Neural cell (in vitro differentiated cells): ENCODE measurements around the gene RHBDF2. TPM values are rescaled to one million over a fixed set of nuclear protein-coding genes. Genes with fewer than 3 reads are reported as not detected.
"Not testable (repeated sequence)": the region's sequence is repeated elsewhere in the genome, so short reads cannot be mapped to it uniquely, and the experiment has no call there.

Experiments used
- H2AFZ ChIP-seq: fragments of 200-600, 300-800 bp; sonication (generic), shearing (Covaris generic); 2 replicates; pipeline ENCODE4 v1.6.0; 2014; ENCODE audit warnings: low read depth, mild to moderate bottlenecking, antibody characterized with exemption, low read length, moderate library complexity
- H3F3A ChIP-seq: fragments of 200-600 bp; shearing (Covaris generic); 2 replicates; pipeline ENCODE4 v1.6.1; 2016; ENCODE audit warnings: mild to moderate bottlenecking, moderate library complexity, mixed read lengths, antibody characterized with exemption, low read length; ENCODE audit not compliant: insufficient read depth, poor library complexity, severe bottlenecking
- H3K27ac ChIP-seq: fragments of 200-600, 300-800 bp; sonication (generic), shearing (Covaris generic); 2 replicates; pipeline ENCODE4 v1.5.1; 2014; ENCODE audit warnings: mild to moderate bottlenecking, low read length, moderate library complexity
- H3K27me3 ChIP-seq: fragments of 300-800, 200-600 bp; sonication (generic), shearing (Covaris generic); 2 replicates; pipeline ENCODE4 v1.6.0; 2014; ENCODE audit warnings: mild to moderate bottlenecking, low read depth, low read length, moderate library complexity; ENCODE audit not compliant: insufficient read depth
- H3K36me3 ChIP-seq: fragments of 300-800, 200-600 bp; sonication (generic), shearing (Covaris generic); 2 replicates; pipeline ENCODE4 v1.5.1; 2014; ENCODE audit warnings: mild to moderate bottlenecking, antibody characterized with exemption, low read length, moderate library complexity; ENCODE audit not compliant: insufficient read depth
- H3K4me2 ChIP-seq: fragments of 300-800, 200-600 bp; sonication (generic), shearing (Covaris generic); 2 replicates; pipeline ENCODE4 v1.6.0; 2014; ENCODE audit warnings: mild to moderate bottlenecking, low read length
- H3K4me3 ChIP-seq: fragments of 300-800, 200-600 bp; sonication (generic), shearing (Covaris generic); 2 replicates; pipeline ENCODE4 v1.5.1; 2014; ENCODE audit warnings: mild to moderate bottlenecking, low read length, moderate library complexity
- H3K79me2 ChIP-seq: fragments of 200-600 bp; shearing (Covaris generic); replicated peaks from 2 replicates; pipeline ENCODE4 v1.6.0; 2014; ENCODE audit warnings: mild to moderate bottlenecking, low read length, moderate library complexity; ENCODE audit not compliant: insufficient read depth
- H3K9ac ChIP-seq: fragments of 300-800, 200-600 bp; sonication (generic), shearing (Covaris generic); 2 replicates; pipeline ENCODE4 v1.6.1; 2016; ENCODE audit warnings: mild to moderate bottlenecking, low read length, mixed read lengths
- H3K9me2 ChIP-seq: fragments of 200-600 bp; shearing (Covaris generic); 2 replicates; pipeline ENCODE4 v1.6.1; 2016; ENCODE audit warnings: mild to moderate bottlenecking, low read length, mixed read lengths; ENCODE audit not compliant: insufficient read depth
- H3K9me3 ChIP-seq: fragments of 200-600, 300-800 bp; sonication (generic), shearing (Covaris generic); 2 replicates; pipeline ENCODE4 v1.6.1; 2016; ENCODE audit warnings: mild to moderate bottlenecking, mixed run types, low read length, moderate library complexity, mixed read lengths
- H4K20me1 ChIP-seq: fragments of 200-600 bp; shearing (Covaris generic); 2 replicates; pipeline ENCODE4 v1.6.1; 2016; ENCODE audit warnings: mild to moderate bottlenecking, mixed run types; ENCODE audit not compliant: insufficient read depth
- EP300 ChIP-seq: fragments of 450-650 bp; conservative IDR thresholded peaks from 2 replicates; pipeline ENCODE4 v1.6.1; 2014; ENCODE audit warnings: antibody characterized with exemption, mild to moderate bottlenecking, moderate library complexity; ENCODE audit not compliant: poor library complexity, severe bottlenecking
- EZH2 ChIP-seq: fragments of 200-600, 300-800 bp; shearing (Covaris generic), sonication (generic); IDR thresholded peaks from 2 replicates; pipeline ENCODE4 v1.6.1; 2014; ENCODE audit warnings: antibody characterized with exemption, low read length, borderline replicate concordance, mild to moderate bottlenecking; ENCODE audit not compliant: insufficient read depth, poor library complexity, severe bottlenecking
- MXI1 ChIP-seq: fragments of 450-650 bp; conservative IDR thresholded peaks from 2 replicates; pipeline ENCODE4 v1.6.1; 2014; ENCODE audit warnings: antibody characterized with exemption, mild to moderate bottlenecking; ENCODE audit not compliant: poor library complexity, severe bottlenecking
- POLR2AphosphoS5 ChIP-seq: IDR thresholded peaks from 2 replicates; pipeline ENCODE4 v1.6.1; 2012
- RAD21 ChIP-seq: fragments of 450-650 bp; conservative IDR thresholded peaks from 2 replicates; pipeline ENCODE4 v1.6.1; 2014; ENCODE audit warnings: antibody characterized with exemption, mild to moderate bottlenecking, moderate library complexity
- SMC3 ChIP-seq: fragments of 450-650 bp; conservative IDR thresholded peaks from 2 replicates; pipeline ENCODE4 v1.6.1; 2014; ENCODE audit warnings: antibody characterized with exemption, mild to moderate bottlenecking, moderate library complexity; ENCODE audit not compliant: poor library complexity
- TAF1 ChIP-seq: IDR thresholded peaks from 2 replicates; pipeline ENCODE4 v1.6.1; 2012; ENCODE audit warnings: low read depth
- polyA plus RNA-seq: library from polyadenylated mRNA; depleted of rRNA; stranded (reverse); fragments of >200 nt; gene quantifications from 2 replicates; pipeline ENCODE4 v1.2.3, GENCODE V29; 2014
- TF ChIP-seq, protein P1 (sequence below): IDR thresholded peaks from 2 replicates; pipeline ENCODE4 v1.6.1; 2012; ENCODE audit warnings: borderline replicate concordance
- TF ChIP-seq, protein P2 (sequence below): fragments of 450-650 bp; IDR thresholded peaks from 2 replicates; pipeline ENCODE4 v1.5.1; 2014; ENCODE audit warnings: antibody characterized with exemption, mild to moderate bottlenecking, moderate library complexity; ENCODE audit not compliant: poor library complexity, severe bottlenecking

Gene RHBDF2
- polyA plus RNA-seq, 1 donor from 2014 or later = not detected

DNA sequence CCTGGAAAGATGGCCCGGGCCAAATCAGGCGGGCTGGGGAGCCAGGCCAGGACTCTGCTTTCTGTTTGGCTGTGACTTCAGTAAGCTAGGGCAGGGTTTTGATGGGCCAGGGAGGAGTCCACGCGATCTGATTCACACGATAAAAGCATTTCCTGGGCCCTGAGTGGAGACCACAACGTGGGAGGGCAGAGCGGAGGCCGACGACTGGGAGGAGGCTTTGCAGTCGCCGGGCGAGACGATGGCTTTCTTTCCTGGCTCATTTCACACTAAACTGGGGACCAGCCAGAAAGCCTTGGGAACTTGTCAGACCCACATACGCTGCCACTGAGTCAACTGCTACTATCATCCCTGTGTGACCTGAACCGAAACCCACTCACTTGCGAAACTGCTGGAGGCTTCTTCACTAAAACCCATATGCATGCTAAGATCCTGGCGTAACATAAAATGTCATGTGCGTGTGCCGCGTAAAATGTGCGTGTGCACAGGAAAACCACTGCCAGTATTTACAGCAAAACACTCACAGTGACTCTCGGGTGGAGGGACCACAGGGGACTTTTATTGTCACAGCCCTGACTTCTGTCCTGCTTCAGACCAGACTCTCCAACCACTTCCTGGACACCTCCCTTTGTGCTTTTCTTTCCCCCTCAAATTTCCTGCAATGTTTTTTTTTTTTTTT lies 14.2 kb upstream of the RHBDF2 start:
- no peaks in the 10 kb centered on the region for H3K9me2 ChIP-seq
- no peak for TF ChIP-seq MXI1
- TF ChIP-seq EZH2 = no peak
- TF ChIP-seq, protein P1, sequence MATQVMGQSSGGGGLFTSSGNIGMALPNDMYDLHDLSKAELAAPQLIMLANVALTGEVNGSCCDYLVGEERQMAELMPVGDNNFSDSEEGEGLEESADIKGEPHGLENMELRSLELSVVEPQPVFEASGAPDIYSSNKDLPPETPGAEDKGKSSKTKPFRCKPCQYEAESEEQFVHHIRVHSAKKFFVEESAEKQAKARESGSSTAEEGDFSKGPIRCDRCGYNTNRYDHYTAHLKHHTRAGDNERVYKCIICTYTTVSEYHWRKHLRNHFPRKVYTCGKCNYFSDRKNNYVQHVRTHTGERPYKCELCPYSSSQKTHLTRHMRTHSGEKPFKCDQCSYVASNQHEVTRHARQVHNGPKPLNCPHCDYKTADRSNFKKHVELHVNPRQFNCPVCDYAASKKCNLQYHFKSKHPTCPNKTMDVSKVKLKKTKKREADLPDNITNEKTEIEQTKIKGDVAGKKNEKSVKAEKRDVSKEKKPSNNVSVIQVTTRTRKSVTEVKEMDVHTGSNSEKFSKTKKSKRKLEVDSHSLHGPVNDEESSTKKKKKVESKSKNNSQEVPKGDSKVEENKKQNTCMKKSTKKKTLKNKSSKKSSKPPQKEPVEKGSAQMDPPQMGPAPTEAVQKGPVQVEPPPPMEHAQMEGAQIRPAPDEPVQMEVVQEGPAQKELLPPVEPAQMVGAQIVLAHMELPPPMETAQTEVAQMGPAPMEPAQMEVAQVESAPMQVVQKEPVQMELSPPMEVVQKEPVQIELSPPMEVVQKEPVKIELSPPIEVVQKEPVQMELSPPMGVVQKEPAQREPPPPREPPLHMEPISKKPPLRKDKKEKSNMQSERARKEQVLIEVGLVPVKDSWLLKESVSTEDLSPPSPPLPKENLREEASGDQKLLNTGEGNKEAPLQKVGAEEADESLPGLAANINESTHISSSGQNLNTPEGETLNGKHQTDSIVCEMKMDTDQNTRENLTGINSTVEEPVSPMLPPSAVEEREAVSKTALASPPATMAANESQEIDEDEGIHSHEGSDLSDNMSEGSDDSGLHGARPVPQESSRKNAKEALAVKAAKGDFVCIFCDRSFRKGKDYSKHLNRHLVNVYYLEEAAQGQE = no peak
- TF ChIP-seq SMC3 = no peak
- TF ChIP-seq POLR2AphosphoS5 = no peak
- no peak for TF ChIP-seq RAD21
- no peak for TF ChIP-seq TAF1
- TF ChIP-seq, protein P2, sequence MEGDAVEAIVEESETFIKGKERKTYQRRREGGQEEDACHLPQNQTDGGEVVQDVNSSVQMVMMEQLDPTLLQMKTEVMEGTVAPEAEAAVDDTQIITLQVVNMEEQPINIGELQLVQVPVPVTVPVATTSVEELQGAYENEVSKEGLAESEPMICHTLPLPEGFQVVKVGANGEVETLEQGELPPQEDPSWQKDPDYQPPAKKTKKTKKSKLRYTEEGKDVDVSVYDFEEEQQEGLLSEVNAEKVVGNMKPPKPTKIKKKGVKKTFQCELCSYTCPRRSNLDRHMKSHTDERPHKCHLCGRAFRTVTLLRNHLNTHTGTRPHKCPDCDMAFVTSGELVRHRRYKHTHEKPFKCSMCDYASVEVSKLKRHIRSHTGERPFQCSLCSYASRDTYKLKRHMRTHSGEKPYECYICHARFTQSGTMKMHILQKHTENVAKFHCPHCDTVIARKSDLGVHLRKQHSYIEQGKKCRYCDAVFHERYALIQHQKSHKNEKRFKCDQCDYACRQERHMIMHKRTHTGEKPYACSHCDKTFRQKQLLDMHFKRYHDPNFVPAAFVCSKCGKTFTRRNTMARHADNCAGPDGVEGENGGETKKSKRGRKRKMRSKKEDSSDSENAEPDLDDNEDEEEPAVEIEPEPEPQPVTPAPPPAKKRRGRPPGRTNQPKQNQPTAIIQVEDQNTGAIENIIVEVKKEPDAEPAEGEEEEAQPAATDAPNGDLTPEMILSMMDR = no peak
- TF ChIP-seq EP300 = no peak
- no peak overlapping the region for H3K9ac ChIP-seq
- no peaks in the 10 kb centered on the region for H3K9me3 ChIP-seq
- no peaks in the 10 kb centered on the region for H3K36me3 ChIP-seq
- H3K4me3 ChIP-seq = no peak overlapping the region
- no peaks in the 10 kb centered on the region for H4K20me1 ChIP-seq
- no peak overlapping the region for H2AFZ ChIP-seq
- H3K79me2 ChIP-seq = no peaks in the 10 kb centered on the region
- no peak overlapping the region for H3K4me2 ChIP-seq
- H3F3A ChIP-seq = no peaks in the 10 kb centered on the region
- H3K27ac ChIP-seq = no peak overlapping the region
- H3K27me3 ChIP-seq = no peaks in the 10 kb centered on the region

DNA sequence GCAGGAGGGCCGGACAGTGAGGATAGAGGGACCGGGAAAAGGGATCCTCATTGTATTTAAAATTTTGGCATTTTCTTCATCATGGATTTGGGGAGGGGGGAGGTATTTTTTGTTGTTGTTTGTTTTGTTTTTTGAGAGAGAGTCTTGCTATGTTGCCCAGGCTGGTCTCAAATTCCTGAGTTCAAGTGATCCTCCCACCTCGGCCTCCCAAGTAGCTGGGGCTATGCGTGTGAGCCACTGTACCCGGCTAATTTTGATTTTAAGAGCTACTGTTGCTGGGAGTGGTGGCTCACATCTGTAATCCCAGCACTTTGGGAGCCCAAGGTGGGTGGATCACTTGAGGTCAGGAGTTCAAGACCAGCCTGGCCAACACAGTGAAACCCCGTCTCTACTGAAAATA lies 13.1 kb upstream of the RHBDF2 start:
- not testable (repeated sequence) for H3F3A ChIP-seq, H3K4me2 ChIP-seq, H3K27ac ChIP-seq, H3K27me3 ChIP-seq, H2AFZ ChIP-seq, H3K4me3 ChIP-seq, H3K79me2 ChIP-seq, H3K9me3 ChIP-seq, H3K9ac ChIP-seq, H4K20me1 ChIP-seq, H3K36me3 ChIP-seq, H3K9me2 ChIP-seq

DNA sequence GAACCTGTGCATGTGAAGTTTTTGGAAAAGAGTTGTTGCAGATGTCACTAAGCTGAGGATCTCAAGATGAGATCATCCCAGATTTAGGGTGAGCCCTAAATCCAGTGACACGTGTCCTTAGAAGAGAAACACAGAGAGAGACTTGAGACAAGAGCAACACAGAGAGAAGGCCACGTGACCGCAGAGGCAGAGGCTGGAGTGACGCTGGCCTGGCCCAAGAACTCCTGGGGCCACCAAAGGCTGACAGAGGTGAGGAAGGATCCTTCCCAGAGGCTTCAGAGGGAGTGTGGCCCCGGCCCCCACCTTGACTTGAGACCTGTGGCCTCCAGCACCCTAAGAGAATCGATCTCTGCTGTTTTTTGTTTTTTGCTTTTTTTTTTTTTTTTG lies 12.1 kb upstream of the RHBDF2 start:
- H3F3A ChIP-seq = no peaks in the 10 kb centered on the region
- no peak overlapping the region for H3K4me3 ChIP-seq
- no peaks in the 10 kb centered on the region for H3K79me2 ChIP-seq
- no peaks in the 10 kb centered on the region for H4K20me1 ChIP-seq
- no peaks in the 10 kb centered on the region for H3K9me2 ChIP-seq
- H2AFZ ChIP-seq = no peak overlapping the region
- H3K27ac ChIP-seq = no peak overlapping the region
- H3K4me2 ChIP-seq = no peak overlapping the region
- TF ChIP-seq EP300 (no peak), MXI1 (no peak), RAD21 (no peak), EZH2 (no peak), POLR2AphosphoS5 (no peak), SMC3 (no peak), TAF1 (no peak)
- TF ChIP-seq, protein P2 = no peak
- H3K9ac ChIP-seq = no peak overlapping the region
- H3K27me3 ChIP-seq = no peaks in the 10 kb centered on the region
- no peaks in the 10 kb centered on the region for H3K9me3 ChIP-seq
- no peaks in the 10 kb centered on the region for H3K36me3 ChIP-seq
